ENCODE data around the gene GRK6. TPM values are rescaled to one million over a fixed set of nuclear protein-coding genes. Genes with fewer than 3 reads are reported as not detected.

GRK6 gene
- total and polyA plus RNA-seq, 9 of the 15 experiments (the other 6 are each of a cell fraction or from before 2014, with no cell fraction given): 0.63 to 122 (median 44.5) TPM

- H3K9ac ChIP-seq (ENCODE audit: insufficient read depth in 1 of 2, low read depth in 2 of 2, low read length in 2 of 2): peak overlapping the region in 1 of 2 experiments; percentile 9; a peak in 1 of 4 replicates
- no peak overlapping the region for H3K4me2 ChIP-seq (ENCODE audit: insufficient read depth, low read length)
- no peaks in the 10 kb centered on the region; the same call in 1 of the 2 replicates for H4K20me1 ChIP-seq (replicated peaks; ENCODE audit: control insufficient read depth, insufficient read depth, low read length)
- peaks cover 36% of the 10 kb centered on the region for H3K79me2 ChIP-seq (ENCODE audit: control insufficient read depth, insufficient read depth, low read length)
- intact Hi-C loops (cut with micrococcal nuclease) (no loop called here), in situ Hi-C loops (cut with MboI) (no loop called here)
- CTCF ChIA-PET (ENCODE audit: low intra/inter-chr PET ratio): no interaction called here
- FAIRE-seq (no peak), ATAC-seq (no peak), DNase-seq (ENCODE audit: extremely low read depth in 1 of 4, low spot score in 3 of 4) (no peak)
- H3K27ac ChIP-seq (ENCODE audit: extremely low read depth, low read depth, low read length): no peak overlapping the region
- no peak overlapping the region for H3K4me3 ChIP-seq
- peaks cover 4% of the 10 kb centered on the region for H3K9me3 ChIP-seq (replicated peaks; ENCODE audit: control insufficient read depth, insufficient read depth, low read depth, low read length)
- BruUV-seq (replicated peaks): no TSS peak
- WGBS (ENCODE audit: insufficient coverage, low coverage, missing lambda C conversion rate): 100% methylated on average over 2 of the region's 2 CpGs
- POLR2A ChIA-PET: interaction anchor here (0.6 to 2.3 kb wide), 2 partner anchors 12 to 21 kb away, joined by 3 to 9 read pairs; no protein-coding TSS in a partner anchor
- H3K36me3 ChIP-seq (ENCODE audit: control insufficient read depth, insufficient read depth, low read length): peaks cover 61% of the 10 kb centered on the region; the same call in 2 of the 3 replicates
- TF ChIP-seq HMG20B (CRISPR knock-in tag; IDR thresholded peaks at IDR 0.05) (no peak), ZFP36 (IDR thresholded peaks at IDR 0.05; ENCODE audit: low read depth, low read length, partially characterized antibody) (no peak), ZNF232 (CRISPR knock-in tag; IDR thresholded peaks at IDR 0.05) (no peak), GATAD2B (IDR thresholded peaks at IDR 0.05; ENCODE audit: borderline replicate concordance) (no peak), ZNF655 (CRISPR knock-in tag; IDR thresholded peaks at IDR 0.05) (no peak), ZNF175 (CRISPR knock-in tag; IDR thresholded peaks at IDR 0.05; ENCODE audit: low read depth) (no peak), SAFB2 (IDR thresholded peaks at IDR 0.05; ENCODE audit: borderline replicate concordance, low read depth, low read length, severe bottlenecking) (no peak), KAT7 (CRISPR knock-in tag; IDR thresholded peaks at IDR 0.05; ENCODE audit: borderline replicate concordance) (no peak), TAF7 (tag; IDR thresholded peaks at IDR 0.05) (no peak), FOXJ3 (CRISPR knock-in tag; IDR thresholded peaks at IDR 0.05) (no peak), NRF1 (conservative IDR thresholded peaks at IDR 0.05 in 1 of 2, IDR thresholded peaks at IDR 0.05 in 1 of 2) (no peak), PCBP2 (IDR thresholded peaks at IDR 0.05; ENCODE audit: low read depth, low read length, poor library complexity, severe bottlenecking) (no peak), ZEB2 (IDR thresholded peaks at IDR 0.05) (no peak), ETV5 (CRISPR knock-in tag; IDR thresholded peaks at IDR 0.05; ENCODE audit: low read depth) (no peak), IFI16 (CRISPR knock-in tag; IDR thresholded peaks at IDR 0.05) (no peak), SREBF1 (IDR thresholded peaks at IDR 0.05; ENCODE audit: borderline replicate concordance, low read depth, low read length) (no peak), DEAF1 (CRISPR knock-in tag; IDR thresholded peaks at IDR 0.05) (no peak), GTF2B (IDR thresholded peaks at IDR 0.05; ENCODE audit: extremely low read depth, insufficient read length) (no peak)
- no peaks in the 10 kb centered on the region for H3K9me1 ChIP-seq (ENCODE audit: control insufficient read depth, insufficient read depth, low read length)
- no peaks in the 10 kb centered on the region for H3K27me3 ChIP-seq (ENCODE audit: control insufficient read depth in 2 of 2, insufficient read depth in 2 of 2, low read length in 2 of 2)
- no peak overlapping the region for H2AFZ ChIP-seq (ENCODE audit: low read depth, low read length)
- peaks cover 2 to 38% of the 10 kb centered on the region in 2 experiments; a peak in 4 of 5 replicates for H3K4me1 ChIP-seq (replicated peaks in 1 of 2; ENCODE audit: control insufficient read depth in 2 of 2, insufficient read depth in 2 of 2, low read length in 2 of 2)
Measured at GRCh38 chr5:177468329-177468684, 41.8 kb downstream of the GRK6 start.

Measured in K562 (cell line).